DND-41 (cell line): ENCODE results near the gene TMEM18.

Source experiments
- ATAC-seq: fragments of 200-7000 bp; cut with Tn5 transposase; 3 replicates; pipeline ENCODE4 v1.9.1; 2021; ENCODE audit warnings: low read depth; ENCODE audit not compliant: insufficient read depth
- DNase-seq: peaks from one replicate; pipeline ENCODE4 v3.0.0-alpha.2; 2020
- H2AFZ ChIP-seq: 2 replicates; pipeline ENCODE4 v1.6.0; 2012; ENCODE audit warnings: low read depth, low read length
- H3K27ac ChIP-seq: 2 replicates; pipeline ENCODE4 v1.5.1; 2012; ENCODE audit warnings: low read length, inconsistent platforms
- H3K27me3 ChIP-seq: fragments of 200-600 bp; sonication (generic); 2 replicates; pipeline ENCODE4 v1.6.0; 2012; ENCODE audit warnings: low read length, mild to moderate bottlenecking, inconsistent platforms; ENCODE audit not compliant: insufficient read depth, poor library complexity
- H3K36me3 ChIP-seq: 2 replicates; pipeline ENCODE4 v1.5.1; 2012; ENCODE audit warnings: low read length, inconsistent platforms; ENCODE audit not compliant: insufficient read depth
- H3K4me1 ChIP-seq: 2 replicates; pipeline ENCODE4 v1.5.1; 2012; ENCODE audit warnings: mild to moderate bottlenecking, low read length; ENCODE audit not compliant: insufficient read depth
- H3K4me2 ChIP-seq: 2 replicates; pipeline ENCODE4 v1.6.0; 2012; ENCODE audit warnings: mild to moderate bottlenecking, moderate library complexity, low read length, inconsistent platforms; ENCODE audit not compliant: insufficient read depth
- H3K4me3 ChIP-seq, 2 experiments: fragments of 200-600 bp in 1 of 2; shearing (Covaris generic) in 1 of 2; 2 replicates each; pipeline ENCODE4 v1.5.1; 2012 to 2016; ENCODE audit warnings: inconsistent platforms in 2 of 2, low read length in 2 of 2, mild to moderate bottlenecking in 2 of 2, low read depth in 1 of 2, moderate library complexity in 1 of 2
- H3K79me2 ChIP-seq: 2 replicates; pipeline ENCODE4 v1.6.0; 2012; ENCODE audit warnings: low read length, inconsistent platforms; ENCODE audit not compliant: insufficient read depth
- H3K9ac ChIP-seq: 2 replicates; pipeline ENCODE4 v1.6.0; 2012; ENCODE audit warnings: low read depth, mild to moderate bottlenecking, inconsistent platforms, low read length, moderate library complexity
- H3K9me3 ChIP-seq: 2 replicates; pipeline ENCODE4 v1.5.1; 2012; ENCODE audit warnings: low read length, moderate library complexity, mild to moderate bottlenecking, inconsistent platforms; ENCODE audit not compliant: insufficient read depth, severe bottlenecking
- H4K20me1 ChIP-seq: 2 replicates; pipeline ENCODE4 v1.6.0; 2012; ENCODE audit warnings: low read length; ENCODE audit not compliant: insufficient read depth
- CTCF ChIP-seq: IDR thresholded peaks from 2 replicates; pipeline ENCODE4 v1.5.1; 2012; ENCODE audit warnings: borderline replicate concordance, low read length, moderate library complexity, mild to moderate bottlenecking; ENCODE audit not compliant: poor library complexity, severe bottlenecking; ENCODE audit errors: extremely low read depth
- EZH2 ChIP-seq: IDR thresholded peaks from 3 replicates; pipeline ENCODE4 v1.6.1; 2012; ENCODE audit warnings: borderline replicate concordance, low read depth, mild to moderate bottlenecking, moderate library complexity, low read length, inconsistent platforms; ENCODE audit not compliant: severe bottlenecking

TMEM18 gene

GRCh38 chr2:623130-623922 lies 53.9 kb downstream of the TMEM18 start:
- H3K27me3 ChIP-seq: no peaks in the 10 kb centered on the region
- ATAC-seq (no peak), DNase-seq (no peak)
- TF ChIP-seq EZH2 (no peak), CTCF (no peak)
- no peak overlapping the region for H3K4me3 ChIP-seq
- H3K4me1 ChIP-seq: no peaks in the 10 kb centered on the region
- H3K27ac ChIP-seq: no peak overlapping the region
- H2AFZ ChIP-seq: no peak overlapping the region
- peaks cover 2% of the 10 kb centered on the region for H3K9me3 ChIP-seq
- no peak overlapping the region for H3K9ac ChIP-seq
- no peaks in the 10 kb centered on the region for H3K36me3 ChIP-seq
- no peak overlapping the region for H3K4me2 ChIP-seq
- no peaks in the 10 kb centered on the region for H4K20me1 ChIP-seq
- no peaks in the 10 kb centered on the region for H3K79me2 ChIP-seq

- no peaks in the 10 kb centered on the region for H3K79me2 ChIP-seq
- no peak overlapping the region for H3K9ac ChIP-seq
- DNase-seq (no peak), ATAC-seq (no peak)
- H3K9me3 ChIP-seq: peaks cover 8% of the 10 kb centered on the region
- no peak for TF ChIP-seq CTCF
- no peak for TF ChIP-seq EZH2
- no peaks in the 10 kb centered on the region for H3K4me1 ChIP-seq
- H2AFZ ChIP-seq: no peak overlapping the region
- H3K27me3 ChIP-seq: no peaks in the 10 kb centered on the region
- no peak overlapping the region for H3K4me2 ChIP-seq
- H3K27ac ChIP-seq: no peak overlapping the region
- H3K36me3 ChIP-seq: no peaks in the 10 kb centered on the region
- no peak overlapping the region for H3K4me3 ChIP-seq
- H4K20me1 ChIP-seq: no peaks in the 10 kb centered on the region
Measured at GRCh38 chr2:622357-622756, 54.8 kb downstream of the TMEM18 start.

GRCh38 chr2:621303-622099 lies 55.7 kb downstream of the TMEM18 start:
- H3K27ac ChIP-seq: no peak overlapping the region
- H2AFZ ChIP-seq: no peak overlapping the region
- H4K20me1 ChIP-seq: no peaks in the 10 kb centered on the region
- peaks cover 8% of the 10 kb centered on the region for H3K9me3 ChIP-seq
- no peak overlapping the region for H3K4me2 ChIP-seq
- H3K36me3 ChIP-seq: no peaks in the 10 kb centered on the region
- H3K79me2 ChIP-seq: no peaks in the 10 kb centered on the region
- no peak overlapping the region for H3K4me3 ChIP-seq
- DNase-seq: no peak
- H3K9ac ChIP-seq: no peak overlapping the region
- TF ChIP-seq CTCF: no peak
- TF ChIP-seq EZH2: no peak
- H3K27me3 ChIP-seq: no peaks in the 10 kb centered on the region
- no peaks in the 10 kb centered on the region for H3K4me1 ChIP-seq
- no peak for ATAC-seq
